HL-60/S4 (cell line): ENCODE measurements around the gene ADAMTS2.
"Not testable (repeated sequence)": the region's sequence is repeated elsewhere in the genome, so short reads cannot be mapped to it uniquely, and the experiment has no call there.

Experiments used
- in situ Hi-C: fragments of 300-500 bp; cut with MboI; formaldehyde crosslinking; loops from 2 replicates; pipeline ENCODE4 v1.14.3; 2022; ENCODE audit warnings: low sequenced_read_pairs

Gene ADAMTS2

GRCh38 chr5:179298181-179298993 lies 46.9 kb downstream of the ADAMTS2 start:
- in situ Hi-C loops, result no loop called here

- in situ Hi-C loops, result no loop called here
Observed at GRCh38 chr5:179297486-179298180, 47.6 kb downstream of the ADAMTS2 start.

- in situ Hi-C loops, result no loop called here
Observed at GRCh38 chr5:179297026-179297425, 48.2 kb downstream of the ADAMTS2 start.

GRCh38 chr5:179296150-179296821 lies 49.0 kb downstream of the ADAMTS2 start:
- in situ Hi-C loops, result no loop called here

- in situ Hi-C loops, result no loop called here
Observed at GRCh38 chr5:179295778-179296149, 49.5 kb downstream of the ADAMTS2 start.

GRCh38 chr5:179294891-179295777 lies 50.1 kb downstream of the ADAMTS2 start:
- in situ Hi-C loops, result no loop called here

- in situ Hi-C loops, result no loop called here
Observed at GRCh38 chr5:179294131-179294780, 51.0 kb downstream of the ADAMTS2 start.

GRCh38 chr5:179292681-179293635 lies 52.3 kb downstream of the ADAMTS2 start:
- in situ Hi-C loops, result no loop called here

- in situ Hi-C loops, result no loop called here
Observed at GRCh38 chr5:179292202-179292601, 53.1 kb downstream of the ADAMTS2 start.

GRCh38 chr5:179290681-179291540 lies 54.4 kb downstream of the ADAMTS2 start:
- in situ Hi-C loops, result no loop called here

GRCh38 chr5:179289756-179290385 lies 55.4 kb downstream of the ADAMTS2 start:
- in situ Hi-C loops, result no loop called here

GRCh38 chr5:179288809-179289185 lies 56.5 kb downstream of the ADAMTS2 start:
- in situ Hi-C loops, result no loop called here

- in situ Hi-C loops, result no loop called here
Observed at GRCh38 chr5:179288101-179288808, 57.0 kb downstream of the ADAMTS2 start.

- in situ Hi-C loops, result no loop called here
Observed at GRCh38 chr5:179287631-179288030, 57.6 kb downstream of the ADAMTS2 start.

- in situ Hi-C loops, result no loop called here
Observed at GRCh38 chr5:179287071-179287470, 58.2 kb downstream of the ADAMTS2 start.

- in situ Hi-C loops, result not testable (repeated sequence)
Observed at GRCh38 chr5:179285776-179286162, 59.5 kb downstream of the ADAMTS2 start.
